PC-9 (cell line): Measurements from ENCODE around the gene ELFN1. TPM values are rescaled to one million over a fixed set of nuclear protein-coding genes. Genes with fewer than 3 reads are reported as not detected.

Experiments used
- BruUV-seq: library from RNA; stranded (reverse); fragments of 400-500 nt; replicated peaks from 2 replicates; lab custom pipeline; 2021; lab: Mats Ljungman, UMichigan
- CTCF ChIA-PET: fragments of 300-600 bp; sonication (Branson Sonifier 250); formaldehyde crosslinking; loops from one replicate; lab custom pipeline; 2022; ENCODE audit warnings: antibody characterized with exemption; lab: Charles Lee
- POLR2A ChIA-PET: fragments of 300-600 bp; sonication (Branson Sonifier 250); formaldehyde crosslinking; loops from one replicate; lab custom pipeline; 2022; ENCODE audit warnings: antibody characterized with exemption; ENCODE audit not compliant: unreplicated experiment; lab: Charles Lee
- DNase-seq, 2 experiments: peaks; one replicate each; pipeline versions ENCODE4 v3.0.0 to v3.0.0-alpha.2; 2015 to 2022; ENCODE audit warnings: mixed read lengths in 1 of 2
- H2AFZ ChIP-seq: fragments of 200-600 bp; sonication (generic); 2 replicates; pipeline ENCODE4 v1.8.1; 2017; ENCODE audit warnings: antibody characterized with exemption
- H3F3A ChIP-seq: fragments of 200-600 bp; sonication (generic); 2 replicates; pipeline ENCODE4 v1.8.1; 2017; ENCODE audit warnings: antibody characterized with exemption, mild to moderate bottlenecking, low read depth; ENCODE audit not compliant: insufficient read depth
- H3K27ac ChIP-seq: fragments of 200-600 bp; sonication (generic); 2 replicates; pipeline ENCODE4 v1.6.1; 2016; ENCODE audit warnings: mixed run types
- H3K27me3 ChIP-seq: fragments of 200-600 bp; sonication (generic); 2 replicates; pipeline ENCODE4 v1.6.1; 2016; ENCODE audit warnings: low read depth, mixed run types; ENCODE audit not compliant: insufficient read depth
- H3K36me3 ChIP-seq: fragments of 200-600 bp; sonication (generic); 2 replicates; pipeline ENCODE4 v1.6.1; 2016; ENCODE audit warnings: low read depth, mixed run types
- H3K4me1 ChIP-seq: fragments of 200-600 bp; sonication (generic); replicated peaks from 2 replicates; pipeline ENCODE4 v1.6.1; 2016; ENCODE audit warnings: mixed run types; ENCODE audit not compliant: insufficient read depth
- H3K4me2 ChIP-seq: fragments of 200-600 bp; sonication (generic); 2 replicates; pipeline ENCODE4 v1.6.1; 2017; ENCODE audit warnings: mixed run types
- H3K4me3 ChIP-seq: fragments of 200-600 bp; sonication (generic); 2 replicates; pipeline ENCODE4 v1.6.1; 2016; ENCODE audit warnings: mixed run types
- H3K79me2 ChIP-seq: fragments of 200-600 bp; sonication (generic); 2 replicates; pipeline ENCODE4 v1.6.1; 2017; ENCODE audit warnings: low read depth, mixed run types
- H3K9me2 ChIP-seq: fragments of 200-600 bp; sonication (generic); 2 replicates; pipeline ENCODE4 v1.8.1; 2017; ENCODE audit warnings: mild to moderate bottlenecking; ENCODE audit not compliant: insufficient read depth
- H3K9me3 ChIP-seq: fragments of 200-600 bp; sonication (generic); 2 replicates; pipeline ENCODE4 v1.8.1; 2016; ENCODE audit warnings: low read depth; ENCODE audit not compliant: insufficient read depth
- H4K20me1 ChIP-seq: fragments of 200-600 bp; sonication (generic); 2 replicates; pipeline ENCODE4 v1.8.1; 2017; ENCODE audit not compliant: insufficient read depth
- EZH2 ChIP-seq: fragments of 200-600 bp; sonication (generic); IDR thresholded peaks from 2 replicates; pipeline ENCODE4 v1.8.0; 2017; ENCODE audit warnings: antibody characterized with exemption, low read depth
- intact Hi-C: fragments of 100-400 bp; cut with micrococcal nuclease; formaldehyde crosslinking; loops from one replicate; pipeline ENCODE4 v1.10.0; 2022; ENCODE audit not compliant: unreplicated experiment
- total RNA-seq: library from RNA; stranded (reverse); gene quantifications from 2 replicates; pipeline ENCODE4 v1.2.3, GENCODE V29; 2021
- TF ChIP-seq, protein P1 (sequence below): fragments of 200-600 bp; sonication (generic); conservative IDR thresholded peaks from 2 replicates; pipeline ENCODE4 v1.6.1; 2017; ENCODE audit warnings: mixed run types, antibody characterized with exemption, mild to moderate bottlenecking, moderate library complexity

The ELFN1 gene
- total RNA-seq, 1 experiment from 2014 or later = 0.09 TPM

DNA sequence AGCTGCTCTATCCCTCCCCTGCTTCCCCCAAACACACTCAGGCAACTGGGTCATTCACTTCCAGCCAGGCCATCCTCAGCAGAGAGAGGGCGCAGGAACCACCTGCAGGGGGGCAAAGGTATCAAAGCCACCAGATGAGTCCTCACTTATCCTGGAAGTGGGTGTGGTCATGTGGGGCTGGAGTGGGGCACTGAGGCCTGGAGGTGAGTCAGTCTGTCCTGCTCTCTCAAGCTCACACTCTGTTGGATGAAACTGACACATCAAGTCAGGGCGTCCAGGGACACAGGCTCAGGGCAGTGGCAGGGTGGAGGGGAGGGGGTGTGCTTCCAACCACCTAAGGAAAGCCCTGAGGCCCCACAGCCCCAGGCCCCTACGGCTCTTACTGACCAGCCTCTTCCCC is 8.0 kb upstream of the ELFN1 start:
- Histone ChIP-seq H3F3A (no peaks in the 10 kb centered on the region), H3K36me3 (no peaks in the 10 kb centered on the region), H3K4me1 (peaks cover 8% of the 10 kb centered on the region; the same call in 1 of the 2 replicates), H3K4me2 (no peak overlapping the region), H3K9me3 (no peaks in the 10 kb centered on the region), H3K79me2 (no peaks in the 10 kb centered on the region), H3K27ac (no peak overlapping the region), H2AFZ (no peak overlapping the region), H4K20me1 (no peaks in the 10 kb centered on the region; the same call in 1 of the 2 replicates), H3K27me3 (peaks cover 74% of the 10 kb centered on the region), H3K4me3 (no peak overlapping the region), H3K9me2 (no peaks in the 10 kb centered on the region)
- TF ChIP-seq, protein P1, sequence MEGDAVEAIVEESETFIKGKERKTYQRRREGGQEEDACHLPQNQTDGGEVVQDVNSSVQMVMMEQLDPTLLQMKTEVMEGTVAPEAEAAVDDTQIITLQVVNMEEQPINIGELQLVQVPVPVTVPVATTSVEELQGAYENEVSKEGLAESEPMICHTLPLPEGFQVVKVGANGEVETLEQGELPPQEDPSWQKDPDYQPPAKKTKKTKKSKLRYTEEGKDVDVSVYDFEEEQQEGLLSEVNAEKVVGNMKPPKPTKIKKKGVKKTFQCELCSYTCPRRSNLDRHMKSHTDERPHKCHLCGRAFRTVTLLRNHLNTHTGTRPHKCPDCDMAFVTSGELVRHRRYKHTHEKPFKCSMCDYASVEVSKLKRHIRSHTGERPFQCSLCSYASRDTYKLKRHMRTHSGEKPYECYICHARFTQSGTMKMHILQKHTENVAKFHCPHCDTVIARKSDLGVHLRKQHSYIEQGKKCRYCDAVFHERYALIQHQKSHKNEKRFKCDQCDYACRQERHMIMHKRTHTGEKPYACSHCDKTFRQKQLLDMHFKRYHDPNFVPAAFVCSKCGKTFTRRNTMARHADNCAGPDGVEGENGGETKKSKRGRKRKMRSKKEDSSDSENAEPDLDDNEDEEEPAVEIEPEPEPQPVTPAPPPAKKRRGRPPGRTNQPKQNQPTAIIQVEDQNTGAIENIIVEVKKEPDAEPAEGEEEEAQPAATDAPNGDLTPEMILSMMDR = no peak
- TF ChIP-seq EZH2 = no peak
- DNase-seq = no peak
- no TSS peak for BruUV-seq
- POLR2A ChIA-PET = no interaction called here
- CTCF ChIA-PET = no interaction called here
- intact Hi-C loops = loop anchor here (5.0 to 10.0 kb wide), 3 partner anchors 160 to 685 kb away; partner anchors contain the start of gene INTS1

DNA sequence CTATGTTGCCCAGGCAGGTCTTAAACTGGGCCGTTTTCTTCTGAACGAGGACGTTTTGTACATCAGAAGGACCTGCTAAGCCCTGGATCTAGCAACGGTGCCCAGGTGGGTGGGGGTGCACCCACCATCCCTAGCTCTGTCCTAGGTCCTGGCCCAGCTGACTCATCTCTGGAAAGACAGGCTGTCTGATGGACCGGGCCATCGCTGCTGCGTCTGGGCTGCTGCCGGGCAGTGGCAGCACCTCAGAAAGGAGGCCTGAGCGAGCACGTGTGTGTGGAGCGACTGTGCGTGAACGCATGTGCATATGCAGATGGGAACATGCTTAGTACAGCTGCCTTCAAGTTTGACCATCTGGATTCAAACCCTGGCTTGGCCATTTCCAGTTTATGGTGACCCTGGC is 7.3 kb upstream of the ELFN1 start:
- DNase-seq = no peak
- H3F3A ChIP-seq = no peaks in the 10 kb centered on the region
- TF ChIP-seq EZH2 = no peak
- TF ChIP-seq, protein P1 = no peak
- H3K9me2 ChIP-seq = no peaks in the 10 kb centered on the region
- peaks cover 71% of the 10 kb centered on the region for H3K27me3 ChIP-seq
- ChIA-PET CTCF (no interaction called here), POLR2A (interaction anchor here (0.6 kb wide), 1 partner anchor 256 kb away, joined by 5 read pairs; no protein-coding TSS in a partner anchor)
- H3K4me1 ChIP-seq = peaks cover 8% of the 10 kb centered on the region; the same call in 1 of the 2 replicates
- no peaks in the 10 kb centered on the region for H3K79me2 ChIP-seq
- no peak overlapping the region for H3K4me2 ChIP-seq
- H3K36me3 ChIP-seq = no peaks in the 10 kb centered on the region
- no peaks in the 10 kb centered on the region for H3K9me3 ChIP-seq
- no peak overlapping the region for H3K27ac ChIP-seq
- BruUV-seq = no TSS peak
- intact Hi-C loops = loop anchor here (5.0 to 10.0 kb wide), 3 partner anchors 160 to 685 kb away; partner anchors contain the start of gene INTS1
- no peak overlapping the region for H3K4me3 ChIP-seq
- H4K20me1 ChIP-seq = no peaks in the 10 kb centered on the region; the same call in 1 of the 2 replicates
- H2AFZ ChIP-seq = no peak overlapping the region

DNA sequence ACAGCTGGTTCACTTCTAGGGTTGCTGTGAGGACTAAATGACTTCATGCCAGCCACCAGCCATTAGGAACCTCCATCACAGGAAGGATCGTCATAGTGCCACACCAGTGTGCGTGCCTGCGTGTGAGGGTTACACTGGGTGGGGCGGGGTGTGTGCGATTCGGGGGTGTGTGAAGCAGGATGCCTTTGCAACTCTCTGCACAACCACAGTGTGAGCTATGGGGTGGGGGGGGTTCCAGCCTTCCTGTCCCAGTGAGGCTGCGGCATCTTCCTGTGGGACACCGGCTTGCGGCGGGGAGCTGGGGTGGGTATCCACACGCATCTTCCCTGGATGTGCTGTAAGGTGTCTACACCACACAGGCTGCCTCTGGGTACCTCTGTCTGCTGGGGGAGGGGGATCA is 6.9 kb upstream of the ELFN1 start:
- Histone ChIP-seq H3K9me3 (no peaks in the 10 kb centered on the region), H3K4me1 (peaks cover 8% of the 10 kb centered on the region; the same call in 1 of the 2 replicates), H3K27ac (no peak overlapping the region), H2AFZ (no peak overlapping the region), H3K27me3 (peaks cover 67% of the 10 kb centered on the region), H4K20me1 (no peaks in the 10 kb centered on the region; the same call in 1 of the 2 replicates), H3K4me3 (no peak overlapping the region), H3K36me3 (no peaks in the 10 kb centered on the region), H3K79me2 (no peaks in the 10 kb centered on the region), H3F3A (peaks cover 2% of the 10 kb centered on the region; the same call in 1 of the 2 replicates), H3K4me2 (no peak overlapping the region), H3K9me2 (no peaks in the 10 kb centered on the region)
- POLR2A ChIA-PET = interaction anchor here (0.6 kb wide), 1 partner anchor 256 kb away, joined by 5 read pairs; no protein-coding TSS in a partner anchor
- no peak for DNase-seq
- TF ChIP-seq EZH2 = no peak
- TF ChIP-seq, protein P1 = no peak
- intact Hi-C loops = loop anchor here (5.0 to 10.0 kb wide), 3 partner anchors 161 to 684 kb away; partner anchors contain the start of gene INTS1
- no TSS peak for BruUV-seq
- CTCF ChIA-PET = no interaction called here
